EL (cell line): ENCODE data around the gene STIP1.
"Not testable (repeated sequence)": the region's sequence is repeated elsewhere in the genome, so short reads cannot be mapped to it uniquely, and the experiment has no call there.

Experiments used
- DNase-seq: peaks from one replicate; pipeline ENCODE4 v3.0.0-alpha.2; 2016

The STIP1 gene

DNA sequence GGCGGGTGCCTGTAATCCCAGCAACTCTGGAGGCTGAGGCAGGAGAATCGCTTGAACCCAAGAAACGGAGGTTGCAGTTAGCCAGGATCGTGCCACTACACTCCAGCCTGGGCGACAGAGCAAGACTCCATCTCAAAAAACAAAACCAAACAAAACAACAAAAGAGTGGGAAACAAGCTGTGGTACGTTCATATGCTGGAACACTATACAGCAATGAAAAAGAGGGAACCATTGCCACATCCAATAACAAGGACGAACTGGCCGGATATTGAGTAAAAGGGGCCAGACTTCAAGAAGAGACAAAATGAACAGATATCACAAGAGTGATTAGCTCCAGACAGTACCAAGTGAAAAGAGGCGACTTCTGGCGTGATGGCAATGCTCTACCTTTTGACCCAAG, 24.9 kb upstream of the STIP1 start:
- DNase-seq: no peak

DNA sequence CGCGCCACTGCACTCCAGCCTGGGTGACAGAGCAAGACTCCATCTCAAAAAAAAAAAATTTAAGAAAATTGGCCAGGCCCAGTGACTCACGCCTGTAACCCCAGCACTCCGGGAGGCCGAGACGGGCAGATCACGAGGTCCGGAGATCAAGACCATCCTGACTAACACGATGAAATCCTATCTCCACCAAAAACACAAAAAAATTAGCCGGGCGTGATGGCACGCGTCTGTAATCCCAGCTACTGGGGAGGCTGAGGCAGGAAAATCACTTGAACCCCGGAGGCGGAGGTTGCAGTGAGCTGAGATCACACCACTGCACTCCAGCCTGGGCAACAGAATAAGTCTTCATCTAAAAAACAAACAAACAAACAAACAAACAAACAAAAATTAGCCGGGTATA, 23.2 kb upstream of the STIP1 start:
- DNase-seq: not testable (repeated sequence)

DNA sequence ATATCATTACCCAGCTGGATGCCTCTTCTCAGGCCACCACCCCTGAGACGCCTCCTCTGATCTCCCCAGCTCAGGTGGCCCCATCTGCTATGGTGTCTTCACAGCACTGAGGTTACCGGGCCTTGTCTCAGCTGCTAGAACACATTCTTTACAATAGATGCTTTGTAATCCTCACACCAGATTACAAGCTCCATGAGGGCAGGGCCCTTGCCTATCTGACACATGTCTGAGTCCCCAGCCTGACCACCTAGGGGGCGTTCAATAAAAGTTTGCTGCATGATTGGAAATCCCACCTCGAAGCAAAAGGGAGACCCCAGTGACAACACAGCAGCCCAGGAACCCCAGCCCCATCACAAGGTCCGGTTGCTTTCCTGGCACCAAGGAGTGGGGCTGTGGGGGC, 22.0 kb upstream of the STIP1 start:
- DNase-seq: no peak

DNA sequence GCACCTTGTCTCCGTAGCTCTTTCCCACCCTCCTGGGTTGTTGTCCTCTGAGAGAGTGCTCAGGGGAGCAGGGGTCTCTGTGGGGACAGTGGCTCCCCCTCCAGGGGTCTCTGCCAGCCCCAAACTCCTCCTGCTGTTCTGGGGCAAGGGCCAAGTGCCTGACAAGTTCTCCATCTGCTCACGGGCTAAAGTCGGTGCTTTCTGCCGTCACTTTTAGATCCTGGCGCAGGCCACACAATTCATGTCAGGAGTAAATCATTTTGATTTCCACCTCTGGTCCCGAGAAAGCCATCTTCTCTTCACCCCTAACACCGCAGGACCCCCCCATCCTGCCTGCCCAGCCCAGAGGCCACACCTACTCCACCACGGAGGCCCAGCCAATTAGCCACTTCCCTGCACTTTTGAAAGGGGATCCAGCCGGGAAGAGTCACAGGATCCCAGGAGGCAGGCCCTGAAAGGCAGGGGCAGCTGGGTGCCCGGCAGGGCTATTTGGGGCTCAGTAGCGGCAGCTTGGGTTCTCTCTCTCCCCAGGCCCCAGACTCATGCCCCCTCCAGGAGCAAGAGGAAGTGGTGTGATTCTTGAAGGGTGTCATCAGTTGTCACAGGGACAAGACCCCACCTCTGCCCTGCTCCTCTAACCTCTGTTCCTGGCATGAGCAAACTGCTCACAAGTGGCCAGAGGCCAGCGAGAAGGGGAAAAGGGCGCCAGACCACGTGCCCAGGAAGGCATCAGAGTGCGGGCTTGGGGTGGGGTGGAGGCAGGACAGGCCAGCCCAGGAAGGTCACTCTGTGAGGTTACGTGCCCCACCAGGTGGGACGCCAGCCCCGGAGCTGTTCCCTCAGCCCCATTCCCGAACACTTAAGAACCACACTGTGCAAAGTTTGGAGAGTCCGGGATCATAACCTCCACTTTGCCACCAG, 21.3 kb upstream of the STIP1 start:
- DNase-seq: peak; percentile 29

DNA sequence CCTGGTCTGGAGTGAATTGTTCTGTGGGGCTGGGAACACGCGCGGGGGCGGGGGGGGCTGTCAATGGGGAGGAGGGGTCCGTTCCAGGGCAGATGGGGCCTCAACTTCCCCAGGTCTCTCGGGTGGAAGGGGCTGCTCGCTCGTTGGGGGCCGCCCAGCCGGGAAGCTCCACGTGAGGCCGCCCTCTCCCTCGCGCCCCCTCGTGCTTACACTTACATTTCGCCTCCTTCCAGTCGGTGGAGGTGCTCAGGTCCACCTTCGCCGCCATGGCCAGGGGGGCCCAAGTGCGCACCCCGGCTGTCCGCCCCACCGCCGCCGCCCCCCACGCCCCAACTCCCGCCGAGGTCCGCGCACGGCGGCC, 20.5 kb upstream of the STIP1 start:
- peak; percentile 25 for DNase-seq

GRCh38 chr11:64165842-64166635, 19.9 kb upstream of the STIP1 start, which contains the start of gene MACROD1:
MACROD1 (minus strand) TSS chr11:64166113; CDS start chr11:64165994, 119 bp downstream.
- DNase-seq: peak; percentile 88

DNA sequence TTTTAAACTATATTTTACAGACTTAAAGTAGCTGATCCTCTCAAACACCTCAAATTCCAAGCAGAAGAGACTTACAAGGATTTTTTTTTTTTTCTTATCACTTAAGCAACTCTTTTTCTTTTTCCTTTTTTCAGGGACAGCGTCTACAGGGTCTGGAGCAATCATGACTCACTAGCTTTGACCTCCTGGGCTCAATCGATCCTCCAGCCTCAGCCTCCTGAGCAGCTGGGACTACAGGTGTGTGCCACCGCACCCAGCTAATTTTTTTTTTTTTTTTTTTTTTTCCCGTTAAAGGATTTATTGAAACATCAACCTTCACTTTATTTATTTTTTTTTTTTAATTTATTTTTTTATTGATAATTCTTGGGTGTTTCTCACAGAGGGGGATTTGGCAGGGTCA, 15.6 kb upstream of the STIP1 start:
- DNase-seq: no peak

GRCh38 chr11:64173616-64174355, 12.2 kb upstream of the STIP1 start:
- no peak for DNase-seq

DNA sequence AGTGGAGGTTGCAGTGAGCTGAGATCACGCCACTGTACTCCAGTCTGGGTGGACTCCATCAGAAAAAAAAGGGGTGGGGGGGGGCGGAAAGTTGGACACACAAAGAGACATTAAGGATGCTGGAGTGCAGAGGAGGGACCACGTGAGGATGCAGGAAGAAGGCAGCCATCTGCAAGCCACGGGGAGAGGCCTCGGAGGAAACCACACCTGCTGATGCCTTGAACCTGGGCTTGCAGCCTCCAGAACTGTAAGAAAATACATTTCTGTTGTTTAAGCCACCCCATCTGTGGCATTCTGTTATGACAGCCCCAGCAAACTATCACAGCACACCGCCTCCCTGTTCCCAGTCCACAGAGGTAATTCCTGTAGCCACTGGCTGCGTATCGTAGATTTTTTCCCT, 9.2 kb upstream of the STIP1 start:
- no peak for DNase-seq

GRCh38 chr11:64178203-64178602, 7.8 kb upstream of the STIP1 start:
- no peak for DNase-seq

DNA sequence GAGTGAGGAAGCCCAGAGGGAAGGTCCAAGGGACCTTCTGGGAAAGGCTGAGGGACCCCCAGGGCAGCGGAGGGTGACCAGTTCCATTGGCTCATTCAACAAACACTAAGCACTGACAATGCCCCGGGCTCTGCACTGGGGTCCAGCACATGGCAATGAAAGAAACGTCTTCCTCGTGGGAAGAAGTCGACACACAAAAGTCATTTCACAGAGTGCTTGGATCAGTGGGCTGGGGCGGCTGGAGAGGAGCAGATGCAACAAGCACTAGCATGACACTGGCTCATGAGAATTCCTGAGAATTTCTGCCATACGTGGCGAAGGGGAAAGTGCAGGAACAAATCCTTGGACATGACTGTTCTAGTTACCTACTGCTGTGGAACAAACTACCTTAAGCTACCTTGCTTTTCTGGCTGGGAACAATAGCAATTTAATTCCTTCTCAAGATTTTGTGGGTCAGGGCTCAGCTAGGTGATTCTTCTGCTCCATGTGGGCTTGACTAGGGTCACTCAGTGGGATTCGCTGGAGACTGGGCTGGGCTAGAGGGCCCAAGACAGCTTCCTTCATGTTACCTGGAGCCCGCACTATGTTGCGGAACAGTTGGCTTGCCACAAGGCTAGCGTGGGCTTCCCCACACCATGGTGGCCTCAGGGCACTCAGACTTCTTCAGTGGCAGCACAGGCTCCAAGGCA, 6.9 kb upstream of the STIP1 start:
- DNase-seq: no peak

- DNase-seq: no peak
Observed at GRCh38 chr11:64180891-64181290, 5.1 kb upstream of the STIP1 start.

DNA sequence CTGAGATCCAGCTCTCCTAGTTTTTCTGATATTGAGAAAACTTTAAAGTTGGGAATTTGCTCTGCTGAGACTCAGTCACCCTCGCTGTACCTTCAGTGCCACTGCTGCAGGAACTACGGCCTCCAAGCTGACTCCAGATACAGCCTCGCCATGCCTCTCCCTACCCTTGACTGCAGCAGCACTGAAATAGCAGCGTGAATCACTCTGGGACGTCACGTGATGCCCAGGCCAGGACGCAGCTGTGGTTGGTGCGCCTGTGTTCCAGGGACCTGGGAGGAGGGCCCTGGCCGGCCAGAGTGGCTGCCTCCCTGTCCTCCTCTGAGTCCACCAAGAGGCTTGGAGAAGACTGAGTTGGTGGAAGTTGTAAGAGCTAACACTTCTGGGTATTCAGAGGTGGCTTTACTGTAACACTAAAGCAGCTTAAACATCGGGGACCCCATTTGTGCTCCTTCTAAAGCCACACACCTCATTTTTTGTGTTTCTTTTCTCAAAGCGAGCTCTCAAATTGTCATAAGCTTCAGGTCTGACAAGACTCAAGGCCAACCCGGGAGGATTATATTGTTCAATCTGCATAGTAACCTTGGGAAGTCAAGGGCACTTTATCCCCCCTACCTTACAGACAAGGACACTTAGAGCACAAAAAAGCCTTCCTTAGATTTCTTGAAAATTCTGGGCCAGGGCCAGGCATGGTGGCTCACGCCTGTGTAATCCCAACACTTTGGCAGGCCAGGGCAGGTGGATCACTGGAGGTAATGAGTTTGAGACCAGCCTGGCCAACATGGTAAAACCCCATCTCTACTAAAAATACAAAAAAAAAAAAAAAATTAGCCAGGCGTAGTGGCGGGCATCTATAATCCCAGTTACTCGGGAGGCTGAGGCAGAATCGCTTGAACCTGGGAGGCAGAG, 4.2 kb upstream of the STIP1 start:
- DNase-seq: peak; percentile 94

DNA sequence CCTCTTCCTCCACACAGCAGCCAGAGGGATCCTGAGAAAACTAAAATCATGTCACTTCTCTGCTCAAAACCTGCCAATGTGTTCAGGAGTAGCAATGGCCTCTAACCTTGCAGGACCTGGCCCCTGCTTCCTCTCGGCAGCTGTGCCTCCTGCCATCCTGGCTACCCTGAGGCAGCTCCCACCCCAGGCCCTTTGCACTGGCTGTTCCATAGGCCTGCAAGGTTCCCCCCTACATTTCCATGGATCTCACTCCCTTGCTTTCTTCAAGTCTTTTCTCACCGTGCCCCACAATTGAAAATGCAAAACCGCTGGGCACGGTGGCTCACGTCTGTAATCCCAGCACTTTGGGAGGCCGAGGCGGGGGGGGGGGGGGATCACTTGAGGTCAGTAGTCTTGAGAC, 2.1 kb upstream of the STIP1 start:
- DNase-seq: no peak

DNA sequence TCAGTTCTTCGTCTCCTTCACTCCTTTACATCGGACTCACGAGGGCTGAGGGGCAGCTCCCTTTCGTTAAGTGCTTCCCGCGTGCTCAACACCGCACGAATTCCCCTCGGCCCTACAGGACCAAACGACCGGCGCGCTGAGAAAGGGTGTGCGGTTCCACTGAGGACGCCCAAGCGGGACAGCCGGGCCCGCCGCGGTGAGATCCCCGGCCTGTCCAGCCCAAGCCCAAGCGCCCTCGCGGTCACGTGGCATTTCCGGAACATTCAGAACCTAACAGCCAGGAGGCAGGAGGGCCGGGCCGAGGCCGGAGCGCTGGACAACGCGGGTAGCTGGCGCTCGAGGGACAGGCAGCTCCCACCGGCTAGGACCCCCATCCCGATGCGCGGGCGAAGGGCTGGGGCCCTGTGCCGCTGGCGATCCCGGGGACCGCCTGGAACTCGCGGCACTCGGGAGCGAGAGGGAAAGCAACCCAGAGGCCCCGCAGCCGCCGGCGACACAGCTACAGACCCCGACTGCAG, 737 bp upstream of the STIP1 start:
- peak; percentile 88 for DNase-seq

- DNase-seq: peak; percentile 20
Observed at GRCh38 chr11:64186492-64187165, 658 bp downstream of the STIP1 start.

DNA sequence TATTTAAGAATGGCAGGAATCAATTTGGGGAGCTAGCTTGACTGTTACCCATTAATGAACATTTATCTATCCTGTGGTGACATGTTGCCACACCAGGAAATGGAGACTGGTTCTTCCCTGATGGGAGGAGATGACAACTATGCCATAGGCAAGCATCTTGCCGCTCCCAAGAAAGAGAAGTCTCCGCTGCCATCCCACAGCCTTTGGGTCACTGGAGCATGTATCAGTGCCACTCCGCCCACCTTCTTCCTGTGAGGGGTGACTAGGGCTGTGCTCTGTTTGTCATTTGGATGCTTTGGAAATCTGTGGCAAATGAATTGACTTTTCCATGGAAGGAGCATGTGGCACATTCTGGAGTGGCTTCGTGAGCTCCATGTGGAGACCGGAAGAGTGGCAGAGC, 6.5 kb downstream of the STIP1 start:
- DNase-seq: no peak

DNA sequence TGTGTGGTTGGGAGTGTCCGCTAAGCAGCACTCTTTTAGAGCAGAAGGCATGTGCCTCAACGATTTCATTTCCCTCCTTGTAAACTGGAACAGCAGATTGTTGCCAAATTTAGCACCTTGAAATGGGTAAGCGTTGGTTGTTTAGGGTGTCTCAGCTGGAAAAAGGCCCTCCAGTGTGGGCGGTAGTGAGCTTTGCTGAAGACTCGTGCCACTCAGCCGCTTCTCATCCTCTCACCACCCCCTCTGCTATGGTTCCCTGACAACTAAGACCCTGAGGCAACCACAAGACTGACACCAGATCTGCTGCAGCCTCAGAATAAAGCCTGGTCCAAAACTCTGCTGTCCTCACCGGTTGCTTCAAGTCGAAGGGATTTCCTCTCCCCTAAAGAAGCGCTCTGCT, 10.7 kb downstream of the STIP1 start:
- no peak for DNase-seq

GRCh38 chr11:64198511-64198910, 12.5 kb downstream of the STIP1 start:
- no peak for DNase-seq

- DNase-seq: no peak
Observed at GRCh38 chr11:64201543-64201942, 15.6 kb downstream of the STIP1 start.

GRCh38 chr11:64202992-64203391, 17.0 kb downstream of the STIP1 start:
- DNase-seq: no peak
